Endothelial cell of umbilical vein (primary cell): ENCODE measurements around the gene CHST11.

ENCODE experiments used
- CTCF ChIP-seq, 2 donors: IDR thresholded peaks; 1 replicate in 1 of 2; 2 replicates in 1 of 2; pipeline ENCODE4 v1.5.1; 2011; ENCODE audit warnings: low read length in 2 of 2, mild to moderate bottlenecking in 2 of 2, moderate library complexity in 2 of 2, control low read depth in 1 of 2, inconsistent platforms in 1 of 2, low read depth in 1 of 2; ENCODE audit not compliant: insufficient read depth in 1 of 2; ENCODE audit errors: extremely low read depth in 1 of 2
- EZH2 ChIP-seq: IDR thresholded peaks from 2 replicates; pipeline ENCODE4 v1.6.1; 2012; ENCODE audit warnings: borderline replicate concordance, low read depth, mild to moderate bottlenecking, moderate library complexity, low read length, inconsistent platforms; ENCODE audit not compliant: severe bottlenecking
- POLR2A ChIP-seq: IDR thresholded peaks from 2 replicates; pipeline ENCODE4 v1.6.1; 2012; ENCODE audit warnings: low read depth, mild to moderate bottlenecking, control low read depth, low read length
- POLR2AphosphoS5 ChIP-seq: IDR thresholded peaks from 2 replicates; pipeline ENCODE4 v1.6.1; 2012; ENCODE audit warnings: low read depth, mild to moderate bottlenecking, control low read depth, low read length, moderate library complexity; ENCODE audit not compliant: insufficient read depth

- TF ChIP-seq CTCF (IDR thresholded peaks at IDR 0.05; ENCODE audit: extremely low read depth in 1 of 2, insufficient read depth in 1 of 2, low read depth in 1 of 2, low read length in 2 of 2) (peak; percentile 21 to 50), POLR2A (no peak), POLR2AphosphoS5 (no peak), EZH2 (no peak)
Measured at GRCh38 chr12:104653730-104654664, 197.2 kb downstream of the CHST11 start.
